Measurements from ENCODE around the gene DMRTA2.
"Not testable (repeated sequence)": the region's sequence is repeated elsewhere in the genome, so short reads cannot be mapped to it uniquely, and the experiment has no call there.

Gene DMRTA2

GRCh38 chr1:50414853-50415234 lies 8.4 kb downstream of the DMRTA2 start:
- TF ChIP-seq CTCF (conservative IDR thresholded peaks at IDR 0.05; ENCODE audit: low read depth, low read length): no peak
- H3K4me3 ChIP-seq (IDR thresholded peaks at IDR 0.05; ENCODE audit: insufficient read depth, low read depth, low read length): no peak overlapping the region
- H3K4me1 ChIP-seq (ENCODE audit: low read depth, poor library complexity, severe bottlenecking): no peaks in the 10 kb centered on the region
- no peaks in the 10 kb centered on the region for H3K36me3 ChIP-seq (ENCODE audit: insufficient read depth)
- H2AFZ ChIP-seq (ENCODE audit: low read depth): no peak overlapping the region
- no peak overlapping the region for H3K27ac ChIP-seq
- H4K20me1 ChIP-seq (ENCODE audit: insufficient read depth): no peaks in the 10 kb centered on the region
- no peak overlapping the region for H3K4me2 ChIP-seq
- H3K79me2 ChIP-seq (ENCODE audit: insufficient read depth, low read depth): no peaks in the 10 kb centered on the region
- no peaks in the 10 kb centered on the region for H3K27me3 ChIP-seq (ENCODE audit: insufficient read depth, low read depth)
- H3K9ac ChIP-seq: no peak overlapping the region

GRCh38 chr1:50412813-50413476 lies 10.3 kb downstream of the DMRTA2 start:
- Histone ChIP-seq H3K4me3 (IDR thresholded peaks at IDR 0.05; ENCODE audit: insufficient read depth, low read depth, low read length) (no peak overlapping the region), H3K9ac (no peak overlapping the region), H3K4me2 (no peak overlapping the region), H3K4me1 (ENCODE audit: low read depth, poor library complexity, severe bottlenecking) (no peaks in the 10 kb centered on the region), H3K27me3 (ENCODE audit: insufficient read depth, low read depth) (no peaks in the 10 kb centered on the region), H3K27ac (no peak overlapping the region), H3K36me3 (ENCODE audit: insufficient read depth) (no peaks in the 10 kb centered on the region), H4K20me1 (ENCODE audit: insufficient read depth) (no peaks in the 10 kb centered on the region), H3K79me2 (ENCODE audit: insufficient read depth, low read depth) (no peaks in the 10 kb centered on the region), H2AFZ (ENCODE audit: low read depth) (no peak overlapping the region)
- TF ChIP-seq CTCF (conservative IDR thresholded peaks at IDR 0.05; ENCODE audit: low read depth, low read length): no peak

- H3K79me2 ChIP-seq (ENCODE audit: insufficient read depth, low read depth): no peaks in the 10 kb centered on the region
- H4K20me1 ChIP-seq (ENCODE audit: insufficient read depth): no peaks in the 10 kb centered on the region
- no peak overlapping the region for H3K27ac ChIP-seq
- no peak overlapping the region for H2AFZ ChIP-seq (ENCODE audit: low read depth)
- H3K4me3 ChIP-seq (IDR thresholded peaks at IDR 0.05; ENCODE audit: insufficient read depth, low read depth, low read length): no peak overlapping the region
- no peak overlapping the region for H3K9ac ChIP-seq
- H3K27me3 ChIP-seq (ENCODE audit: insufficient read depth, low read depth): no peaks in the 10 kb centered on the region
- no peaks in the 10 kb centered on the region for H3K4me1 ChIP-seq (ENCODE audit: low read depth, poor library complexity, severe bottlenecking)
- no peak for TF ChIP-seq CTCF (conservative IDR thresholded peaks at IDR 0.05; ENCODE audit: low read depth, low read length)
- H3K4me2 ChIP-seq: no peak overlapping the region
- H3K36me3 ChIP-seq (ENCODE audit: insufficient read depth): no peaks in the 10 kb centered on the region
These were observed 17.4 kb downstream of the DMRTA2 start for GRCh38 chr1:50405814-50406213.

GRCh38 chr1:50393522-50394120 lies 29.6 kb downstream of the DMRTA2 start:
- H3K27ac ChIP-seq: no peak overlapping the region
- H3K4me1 ChIP-seq (ENCODE audit: low read depth, poor library complexity, severe bottlenecking): no peaks in the 10 kb centered on the region
- H3K36me3 ChIP-seq (ENCODE audit: insufficient read depth): no peaks in the 10 kb centered on the region
- H3K4me2 ChIP-seq: no peak overlapping the region
- no peak overlapping the region for H2AFZ ChIP-seq (ENCODE audit: low read depth)
- no peak for TF ChIP-seq CTCF (conservative IDR thresholded peaks at IDR 0.05; ENCODE audit: low read depth, low read length)
- H4K20me1 ChIP-seq (ENCODE audit: insufficient read depth): no peaks in the 10 kb centered on the region
- no peak overlapping the region for H3K9ac ChIP-seq
- H3K27me3 ChIP-seq (ENCODE audit: insufficient read depth, low read depth): no peaks in the 10 kb centered on the region
- no peaks in the 10 kb centered on the region for H3K79me2 ChIP-seq (ENCODE audit: insufficient read depth, low read depth)
- no peak overlapping the region for H3K4me3 ChIP-seq (IDR thresholded peaks at IDR 0.05; ENCODE audit: insufficient read depth, low read depth, low read length)

GRCh38 chr1:50381551-50381950 lies 41.7 kb downstream of the DMRTA2 start:
- H2AFZ ChIP-seq (ENCODE audit: low read depth); H3K4me1 ChIP-seq (ENCODE audit: low read depth, poor library complexity, severe bottlenecking); H3K4me2 ChIP-seq; H3K9ac ChIP-seq; H3K4me3 ChIP-seq (IDR thresholded peaks at IDR 0.05; ENCODE audit: insufficient read depth, low read depth, low read length); H3K27ac ChIP-seq; H3K79me2 ChIP-seq (ENCODE audit: insufficient read depth, low read depth); H3K27me3 ChIP-seq (ENCODE audit: insufficient read depth, low read depth); H4K20me1 ChIP-seq (ENCODE audit: insufficient read depth); H3K36me3 ChIP-seq (ENCODE audit: insufficient read depth): not testable (repeated sequence)
